GM10266 (cell line): Measurements from ENCODE around the gene SEC24C.
"Not testable (repeated sequence)": the region's sequence is repeated elsewhere in the genome, so short reads cannot be mapped to it uniquely, and the experiment has no call there.

Experiments used
- DNase-seq: peaks from one replicate; pipeline ENCODE4 v3.0.0; 2012; ENCODE audit errors: extremely low spot score
- TF ChIP-seq, protein P1 (sequence below): IDR thresholded peaks from 2 replicates; pipeline ENCODE4 v1.5.1; 2012; ENCODE audit warnings: mild to moderate bottlenecking, low read depth; ENCODE audit not compliant: control insufficient read depth, insufficient read depth; ENCODE audit errors: missing control alignments

Gene SEC24C

DNA sequence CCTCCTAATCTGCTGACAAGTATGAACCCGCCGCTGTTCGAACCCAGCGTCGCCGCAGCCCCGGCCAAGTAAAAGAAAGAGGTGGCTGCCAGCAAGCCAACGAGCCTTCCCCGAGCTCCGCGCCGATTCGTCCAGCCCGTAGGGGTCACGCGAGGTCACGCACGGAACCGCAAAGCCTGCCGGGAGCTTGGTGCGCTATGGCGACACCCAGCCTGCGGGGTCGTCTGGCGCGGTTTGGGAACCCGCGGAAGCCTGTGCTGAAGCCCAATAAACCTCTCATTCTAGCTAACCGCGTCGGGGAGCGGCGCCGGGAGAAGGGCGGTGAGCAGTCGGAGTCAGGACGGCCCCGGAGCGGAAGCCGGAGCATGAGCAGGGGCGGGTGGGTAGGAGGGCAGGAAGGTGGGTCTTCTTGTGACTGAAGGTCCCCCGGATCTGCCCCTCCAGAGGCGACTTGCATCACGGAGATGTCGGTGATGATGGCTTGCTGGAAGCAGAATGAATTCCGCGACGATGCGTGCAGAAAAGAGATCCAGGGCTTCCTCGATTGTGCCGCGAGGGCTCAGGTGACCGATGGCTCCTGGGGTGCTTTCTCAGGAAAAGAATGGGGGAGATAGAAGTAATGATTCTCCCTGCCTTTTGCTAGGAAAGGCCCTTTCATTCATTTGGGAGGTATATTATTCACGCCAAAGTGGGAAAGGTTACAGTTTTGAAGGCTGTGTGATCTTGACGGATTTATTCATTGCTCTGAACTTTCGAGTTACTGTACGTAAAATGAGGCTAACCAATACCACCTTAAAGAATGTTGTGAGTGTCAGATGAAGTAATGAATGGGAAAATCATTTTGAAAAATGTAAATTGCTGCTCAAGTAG, 37.9 kb downstream of the SEC24C start, which contains the start of gene CHCHD1:
Gene CHCHD1 (plus strand): TSS at position 170 of the 870 bp plus-strand sequence. CDS start 28 bp downstream, at position 198.
- DNase-seq, result peak; percentile 89
- TF ChIP-seq, protein P1, sequence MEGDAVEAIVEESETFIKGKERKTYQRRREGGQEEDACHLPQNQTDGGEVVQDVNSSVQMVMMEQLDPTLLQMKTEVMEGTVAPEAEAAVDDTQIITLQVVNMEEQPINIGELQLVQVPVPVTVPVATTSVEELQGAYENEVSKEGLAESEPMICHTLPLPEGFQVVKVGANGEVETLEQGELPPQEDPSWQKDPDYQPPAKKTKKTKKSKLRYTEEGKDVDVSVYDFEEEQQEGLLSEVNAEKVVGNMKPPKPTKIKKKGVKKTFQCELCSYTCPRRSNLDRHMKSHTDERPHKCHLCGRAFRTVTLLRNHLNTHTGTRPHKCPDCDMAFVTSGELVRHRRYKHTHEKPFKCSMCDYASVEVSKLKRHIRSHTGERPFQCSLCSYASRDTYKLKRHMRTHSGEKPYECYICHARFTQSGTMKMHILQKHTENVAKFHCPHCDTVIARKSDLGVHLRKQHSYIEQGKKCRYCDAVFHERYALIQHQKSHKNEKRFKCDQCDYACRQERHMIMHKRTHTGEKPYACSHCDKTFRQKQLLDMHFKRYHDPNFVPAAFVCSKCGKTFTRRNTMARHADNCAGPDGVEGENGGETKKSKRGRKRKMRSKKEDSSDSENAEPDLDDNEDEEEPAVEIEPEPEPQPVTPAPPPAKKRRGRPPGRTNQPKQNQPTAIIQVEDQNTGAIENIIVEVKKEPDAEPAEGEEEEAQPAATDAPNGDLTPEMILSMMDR, result no peak

DNA sequence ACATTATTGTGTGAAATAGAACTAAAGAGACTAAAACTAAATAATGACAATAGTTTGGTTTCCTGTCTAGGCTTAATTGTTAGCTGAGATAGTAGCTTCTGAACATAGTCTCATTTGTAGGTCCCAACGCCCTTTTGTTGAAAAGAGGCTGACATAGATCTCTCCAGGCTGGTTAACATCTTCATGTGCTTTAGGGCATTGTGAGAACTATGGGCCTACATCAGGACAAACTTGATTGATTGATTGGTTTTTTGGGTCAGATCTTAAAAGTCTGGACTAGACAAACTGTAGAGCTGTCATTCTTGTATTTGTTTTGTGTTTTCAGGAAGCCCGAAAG, 38.5 kb downstream of the SEC24C start:
- TF ChIP-seq, protein P1, result no peak

DNA sequence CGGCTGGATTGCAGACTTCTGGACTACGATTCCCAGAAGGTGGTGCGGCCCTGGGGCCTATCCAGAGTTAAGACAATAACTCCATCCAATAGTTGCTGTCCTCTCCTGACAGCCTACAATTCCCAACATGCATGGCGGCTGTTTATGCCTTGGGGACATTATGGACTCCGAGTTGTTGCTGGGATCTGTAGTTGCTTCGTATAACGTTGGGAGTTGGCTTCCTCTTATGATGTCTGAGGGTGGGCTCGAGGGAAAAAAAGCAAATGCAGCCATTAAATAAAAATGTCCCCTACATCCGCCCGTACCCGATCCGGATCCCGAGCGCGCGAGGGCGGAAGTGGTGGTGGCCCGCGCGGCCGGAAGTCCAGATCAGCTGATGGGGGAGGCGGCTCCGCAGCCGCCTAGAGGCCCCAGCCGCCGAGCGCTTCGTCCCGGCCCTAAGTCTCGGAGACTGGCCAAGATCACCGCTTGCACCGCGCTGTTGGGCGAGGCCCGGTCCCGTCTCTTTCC, 41.1 kb downstream of the SEC24C start, which contains the start of gene ZSWIM8:
Gene ZSWIM8 (plus strand): TSS at position 396 of the 510 bp plus-strand sequence. CDS start 273 bp downstream, outside the sequence.
- DNase-seq, result peak; percentile 95
- TF ChIP-seq, protein P1, result no peak

More for the DNA sequence above, 38.5 kb downstream of the SEC24C start:
- no peak for DNase-seq

DNA sequence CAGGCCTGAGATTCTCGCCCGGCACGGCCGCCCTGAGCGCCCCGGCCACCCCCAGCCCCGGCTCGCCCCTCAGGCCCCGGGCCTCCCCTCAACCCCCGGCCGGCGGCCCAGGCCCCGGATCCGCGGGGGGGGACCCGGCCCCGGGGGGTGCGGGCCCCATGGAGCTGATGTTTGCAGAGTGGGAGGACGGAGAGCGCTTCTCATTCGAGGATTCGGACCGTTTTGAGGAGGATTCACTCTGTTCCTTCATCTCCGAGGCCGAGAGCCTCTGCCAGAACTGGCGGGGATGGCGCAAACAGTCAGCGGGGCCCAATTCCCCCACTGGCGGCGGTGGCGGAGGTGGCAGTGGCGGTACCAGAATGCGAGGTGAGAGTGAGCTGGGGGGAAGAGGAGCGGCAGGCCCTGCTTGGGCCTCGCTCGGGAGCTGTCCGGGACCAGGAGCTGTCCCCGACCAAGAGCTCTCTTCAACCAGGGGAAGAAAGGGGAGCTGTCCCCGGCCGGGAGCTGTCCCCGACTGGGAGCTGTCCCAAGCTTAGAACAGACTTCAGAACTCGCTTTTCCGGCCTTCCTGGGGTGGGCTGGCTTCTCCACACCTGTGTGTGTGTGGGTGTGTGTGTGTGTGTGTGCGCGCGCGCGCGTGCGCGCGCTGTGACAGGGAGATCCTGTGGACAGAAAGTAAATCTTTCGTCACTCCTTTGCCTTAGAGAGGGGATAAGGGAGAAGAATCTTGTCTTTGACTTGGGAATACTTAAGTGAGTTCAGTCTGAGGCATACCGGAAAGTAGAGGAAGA, 41.7 kb downstream of the SEC24C start:
- TF ChIP-seq, protein P1, result no peak
- peak; percentile 60 for DNase-seq

DNA sequence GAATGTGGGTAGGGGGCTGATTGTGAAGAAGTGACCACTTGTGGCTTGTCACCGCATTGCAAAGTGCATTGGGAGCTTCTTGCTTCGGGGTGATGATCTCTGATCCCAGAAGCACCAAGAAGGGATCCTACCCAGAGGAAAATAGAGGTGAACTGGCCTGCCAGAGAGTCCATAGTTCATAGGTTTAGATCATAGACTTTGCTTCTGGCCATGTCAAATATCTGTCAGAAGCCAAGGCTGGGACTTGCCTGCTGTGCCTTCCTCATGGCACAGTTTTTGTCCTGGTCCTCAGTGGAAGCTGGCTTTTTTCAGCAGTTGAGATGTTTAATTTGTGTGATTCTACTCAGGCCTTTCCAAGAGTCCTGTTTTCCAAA, 42.3 kb downstream of the SEC24C start:
- TF ChIP-seq, protein P1, result no peak
- DNase-seq, result no peak

DNA sequence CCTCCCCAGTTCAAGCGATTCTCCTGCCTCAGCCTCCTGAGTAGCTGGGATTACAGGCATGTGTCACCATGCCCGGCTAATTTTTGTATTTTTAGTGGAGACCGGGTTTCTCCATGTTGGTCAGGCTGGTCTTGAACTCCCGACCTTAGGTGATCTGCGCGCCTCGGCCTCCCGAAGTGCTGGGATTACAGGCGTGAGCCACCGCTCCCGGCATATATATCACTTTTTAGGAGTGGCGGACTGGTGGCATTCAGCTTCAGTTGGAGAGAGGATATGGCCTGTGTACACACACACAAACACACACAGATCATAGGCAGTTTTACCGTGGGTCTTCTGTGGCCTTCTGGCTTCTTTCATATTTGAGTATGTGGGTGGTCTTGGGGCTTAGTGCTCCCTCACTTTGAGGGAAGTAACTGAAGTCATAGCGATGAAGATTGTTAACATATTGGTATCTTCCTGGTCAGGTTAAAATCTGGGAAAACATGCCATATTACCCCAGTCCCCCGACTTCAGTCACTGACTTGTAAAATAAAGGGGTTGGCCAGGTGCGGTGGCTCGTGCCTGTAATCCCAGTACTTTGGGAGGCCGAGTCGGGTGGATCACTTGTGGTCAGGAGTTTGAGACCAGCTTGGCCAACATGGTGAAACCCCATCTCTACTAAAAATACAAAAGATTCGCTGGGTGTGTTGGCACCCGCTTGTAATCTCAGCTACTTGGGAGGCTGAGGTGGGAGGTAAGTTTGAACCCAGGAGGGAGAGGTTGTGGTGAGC, 43.0 kb downstream of the SEC24C start:
- DNase-seq, result not testable (repeated sequence)
